ENCODE measurements around the gene MOXD1.

The MOXD1 gene

DNA sequence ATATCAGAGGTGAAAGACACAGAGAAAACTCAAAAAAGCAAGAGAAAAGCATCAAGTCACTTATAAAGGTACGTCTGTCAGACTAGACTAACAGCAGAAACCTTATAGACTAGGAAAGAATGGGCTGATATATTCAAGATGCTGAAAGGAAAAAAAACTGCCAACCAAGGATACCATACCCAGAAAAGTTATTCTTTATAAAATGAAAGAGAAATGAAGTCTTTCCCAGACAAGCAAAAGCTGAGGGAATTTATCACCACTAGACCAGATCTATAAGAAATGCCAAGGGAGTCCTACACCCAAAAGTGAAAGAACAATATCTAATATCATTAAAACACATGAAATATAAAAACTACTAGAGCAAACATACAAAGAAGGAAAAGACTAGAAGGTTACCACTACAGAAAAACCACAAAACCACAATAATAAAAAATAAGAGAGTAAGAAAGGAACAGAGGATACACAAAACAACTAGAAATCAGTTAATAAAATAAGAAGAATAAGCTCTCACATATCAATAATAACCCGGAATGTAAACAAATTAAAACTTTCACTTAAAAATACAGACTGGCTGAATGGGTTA, 6.2 kb downstream of the MOXD1 start:
- Histone ChIP-seq H3K4me1 (ENCODE audit: control insufficient read depth, insufficient read depth, low read length) (peaks cover 22% of the 10 kb centered on the region), H3K36me3 (ENCODE audit: control insufficient read depth in 2 of 2, insufficient read depth in 1 of 2, low read length in 2 of 2) (no peaks in the 10 kb centered on the region), H3K27ac (ENCODE audit: extremely low read depth, low read depth, low read length) (no peak overlapping the region), H3K9me3 (ENCODE audit: control insufficient read depth, insufficient read depth, low read depth, low read length) (0 out of 2 replicates have a peak, but pooled peaks cover 3% of the 10 kb centered on the region), H3K4me3 (ENCODE audit: low read depth, low read length) (no peak overlapping the region)
- ChIA-PET POLR2A (no interaction called here), CTCF (interaction anchor here (1.4 kb wide), 1 partner anchor 95 kb away, joined by 5 read pairs; no protein-coding TSS in a partner anchor)
- TF ChIP-seq ZNF549 (tag by site-specific recombination; IDR thresholded peaks at IDR 0.05) (peak; percentile 62; the same call in 1 of the 2 replicates), ZNF239 (tag by site-specific recombination; IDR thresholded peaks at IDR 0.05) (no peak), TRIM28 (IDR thresholded peaks at IDR 0.05; ENCODE audit: borderline replicate concordance, low read length) (peak; percentile 97), SETDB1 (IDR thresholded peaks at IDR 0.05; ENCODE audit: insufficient read length, low read length) (peak; percentile 100), ZNF529 (tag by site-specific recombination; IDR thresholded peaks at IDR 0.05; ENCODE audit: insufficient replicate concordance) (peak; percentile 66), ZNF626 (tag by site-specific recombination; IDR thresholded peaks at IDR 0.05) (peak; percentile 96; the same call in 1 of the 2 replicates), ZSCAN16 (tag by site-specific recombination; IDR thresholded peaks at IDR 0.05) (no peak), ZNF768 (tag by site-specific recombination; IDR thresholded peaks at IDR 0.05) (no peak), ZNF610 (tag by site-specific recombination; IDR thresholded peaks at IDR 0.05; ENCODE audit: borderline replicate concordance) (0 out of 2 replicates have a peak, but pooled peaks have one; percentile 38)
- TF ChIP-seq, protein P1, sequence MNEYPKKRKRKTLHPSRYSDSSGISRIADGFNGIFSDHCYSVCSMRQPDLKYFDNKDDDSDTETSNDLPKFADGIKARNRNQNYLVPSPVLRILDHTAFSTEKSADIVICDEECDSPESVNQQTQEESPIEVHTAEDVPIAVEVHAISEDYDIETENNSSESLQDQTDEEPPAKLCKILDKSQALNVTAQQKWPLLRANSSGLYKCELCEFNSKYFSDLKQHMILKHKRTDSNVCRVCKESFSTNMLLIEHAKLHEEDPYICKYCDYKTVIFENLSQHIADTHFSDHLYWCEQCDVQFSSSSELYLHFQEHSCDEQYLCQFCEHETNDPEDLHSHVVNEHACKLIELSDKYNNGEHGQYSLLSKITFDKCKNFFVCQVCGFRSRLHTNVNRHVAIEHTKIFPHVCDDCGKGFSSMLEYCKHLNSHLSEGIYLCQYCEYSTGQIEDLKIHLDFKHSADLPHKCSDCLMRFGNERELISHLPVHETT (tag by site-specific recombination; IDR thresholded peaks at IDR 0.05) = 0 out of 2 replicates have a peak, but pooled peaks have one; percentile 48
- TF ChIP-seq, protein P2, sequence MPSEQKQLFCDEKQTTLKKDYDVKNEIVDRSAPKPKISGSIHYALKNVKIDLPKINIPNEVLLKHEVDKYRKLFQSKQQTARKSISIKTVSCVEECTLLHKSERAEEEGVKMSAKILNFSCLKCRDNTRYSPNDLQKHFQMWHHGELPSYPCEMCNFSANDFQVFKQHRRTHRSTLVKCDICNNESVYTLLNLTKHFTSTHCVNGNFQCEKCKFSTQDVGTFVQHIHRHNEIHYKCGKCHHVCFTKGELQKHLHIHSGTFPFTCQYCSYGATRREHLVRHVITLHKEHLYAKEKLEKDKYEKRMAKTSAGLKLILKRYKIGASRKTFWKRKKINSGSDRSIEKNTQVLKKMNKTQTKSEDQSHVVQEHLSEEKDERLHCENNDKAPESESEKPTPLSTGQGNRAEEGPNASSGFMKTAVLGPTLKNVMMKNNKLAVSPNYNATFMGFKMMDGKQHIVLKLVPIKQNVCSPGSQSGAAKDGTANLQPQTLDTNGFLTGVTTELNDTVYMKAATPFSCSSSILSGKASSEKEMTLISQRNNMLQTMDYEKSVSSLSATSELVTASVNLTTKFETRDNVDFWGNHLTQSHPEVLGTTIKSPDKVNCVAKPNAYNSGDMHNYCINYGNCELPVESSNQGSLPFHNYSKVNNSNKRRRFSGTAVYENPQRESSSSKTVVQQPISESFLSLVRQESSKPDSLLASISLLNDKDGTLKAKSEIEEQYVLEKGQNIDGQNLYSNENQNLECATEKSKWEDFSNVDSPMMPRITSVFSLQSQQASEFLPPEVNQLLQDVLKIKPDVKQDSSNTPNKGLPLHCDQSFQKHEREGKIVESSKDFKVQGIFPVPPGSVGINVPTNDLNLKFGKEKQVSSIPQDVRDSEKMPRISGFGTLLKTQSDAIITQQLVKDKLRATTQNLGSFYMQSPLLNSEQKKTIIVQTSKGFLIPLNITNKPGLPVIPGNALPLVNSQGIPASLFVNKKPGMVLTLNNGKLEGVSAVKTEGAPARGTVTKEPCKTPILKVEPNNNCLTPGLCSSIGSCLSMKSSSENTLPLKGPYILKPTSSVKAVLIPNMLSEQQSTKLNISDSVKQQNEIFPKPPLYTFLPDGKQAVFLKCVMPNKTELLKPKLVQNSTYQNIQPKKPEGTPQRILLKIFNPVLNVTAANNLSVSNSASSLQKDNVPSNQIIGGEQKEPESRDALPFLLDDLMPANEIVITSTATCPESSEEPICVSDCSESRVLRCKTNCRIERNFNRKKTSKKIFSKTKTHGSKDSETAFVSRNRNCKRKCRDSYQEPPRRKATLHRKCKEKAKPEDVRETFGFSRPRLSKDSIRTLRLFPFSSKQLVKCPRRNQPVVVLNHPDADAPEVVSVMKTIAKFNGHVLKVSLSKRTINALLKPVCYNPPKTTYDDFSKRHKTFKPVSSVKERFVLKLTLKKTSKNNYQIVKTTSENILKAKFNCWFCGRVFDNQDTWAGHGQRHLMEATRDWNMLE (tag by site-specific recombination; conservative IDR thresholded peaks at IDR 0.05; ENCODE audit: low read depth) = 0 out of 2 replicates have a peak, but pooled peaks have one; percentile 33

DNA sequence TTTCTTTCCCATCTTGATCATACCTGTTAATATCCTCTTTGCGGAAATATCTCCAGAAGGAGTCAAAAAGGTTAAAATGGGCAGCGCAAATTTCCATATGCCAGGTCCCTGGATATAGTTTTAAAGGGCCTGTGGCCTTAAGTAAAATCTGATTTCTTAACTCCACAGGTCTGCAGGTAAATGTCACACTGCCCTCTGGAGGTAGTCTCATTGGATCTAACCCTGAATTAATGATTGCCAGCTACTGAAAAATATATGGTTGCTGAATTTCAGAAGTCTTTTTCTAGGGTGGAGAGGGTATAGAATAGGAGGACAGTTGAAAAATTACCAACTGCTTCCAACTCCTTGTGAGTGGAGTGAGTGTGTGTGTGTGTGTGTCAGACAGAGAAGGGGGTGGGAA, 8.5 kb downstream of the MOXD1 start:
- POLR2A ChIA-PET = no interaction called here
- CTCF ChIA-PET = interaction anchor here (0.5 to 4.2 kb wide), 13 partner anchors 10 to 765 kb away, joined by 3 to 30 read pairs (median 4); partner anchors contain the start of gene MED23
- 0 out of 2 replicates have a peak, but pooled peaks cover 3% of the 10 kb centered on the region for H3K9me3 ChIP-seq (ENCODE audit: control insufficient read depth, insufficient read depth, low read depth, low read length)
- H3K4me3 ChIP-seq (ENCODE audit: low read depth, low read length) = no peak overlapping the region
- H3K4me1 ChIP-seq (ENCODE audit: control insufficient read depth, insufficient read depth, low read length) = peaks cover 10% of the 10 kb centered on the region; the same call in 1 of the 2 replicates
- no peaks in the 10 kb centered on the region for H3K36me3 ChIP-seq (ENCODE audit: control insufficient read depth in 2 of 2, insufficient read depth in 1 of 2, low read length in 2 of 2)
- no peak overlapping the region for H3K27ac ChIP-seq (ENCODE audit: extremely low read depth, low read depth, low read length)
- TF ChIP-seq, protein P3, sequence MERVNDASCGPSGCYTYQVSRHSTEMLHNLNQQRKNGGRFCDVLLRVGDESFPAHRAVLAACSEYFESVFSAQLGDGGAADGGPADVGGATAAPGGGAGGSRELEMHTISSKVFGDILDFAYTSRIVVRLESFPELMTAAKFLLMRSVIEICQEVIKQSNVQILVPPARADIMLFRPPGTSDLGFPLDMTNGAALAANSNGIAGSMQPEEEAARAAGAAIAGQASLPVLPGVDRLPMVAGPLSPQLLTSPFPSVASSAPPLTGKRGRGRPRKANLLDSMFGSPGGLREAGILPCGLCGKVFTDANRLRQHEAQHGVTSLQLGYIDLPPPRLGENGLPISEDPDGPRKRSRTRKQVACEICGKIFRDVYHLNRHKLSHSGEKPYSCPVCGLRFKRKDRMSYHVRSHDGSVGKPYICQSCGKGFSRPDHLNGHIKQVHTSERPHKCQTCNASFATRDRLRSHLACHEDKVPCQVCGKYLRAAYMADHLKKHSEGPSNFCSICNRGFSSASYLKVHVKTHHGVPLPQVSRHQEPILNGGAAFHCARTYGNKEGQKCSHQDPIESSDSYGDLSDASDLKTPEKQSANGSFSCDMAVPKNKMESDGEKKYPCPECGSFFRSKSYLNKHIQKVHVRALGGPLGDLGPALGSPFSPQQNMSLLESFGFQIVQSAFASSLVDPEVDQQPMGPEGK (tag by site-specific recombination; IDR thresholded peaks at IDR 0.05) = no peak
- TF ChIP-seq ZNF157 (tag by site-specific recombination; IDR thresholded peaks at IDR 0.05) = no peak
- no peak for TF ChIP-seq ZNF654 (tag by site-specific recombination; IDR thresholded peaks at IDR 0.05; ENCODE audit: low read depth)
- TF ChIP-seq ZNF514 (tag by site-specific recombination; IDR thresholded peaks at IDR 0.05) = no peak
- no peak for TF ChIP-seq ZEB2 (tag by site-specific recombination; IDR thresholded peaks at IDR 0.05)
- TF ChIP-seq GLI4 (tag by site-specific recombination; IDR thresholded peaks at IDR 0.05) = no peak
- no peak for TF ChIP-seq ZNF623 (tag by site-specific recombination; IDR thresholded peaks at IDR 0.05)
- no peak for TF ChIP-seq ZNF335 (tag by site-specific recombination; conservative IDR thresholded peaks at IDR 0.05)
- no peak for TF ChIP-seq RBAK (tag by site-specific recombination; IDR thresholded peaks at IDR 0.05)
- TF ChIP-seq, protein P4, sequence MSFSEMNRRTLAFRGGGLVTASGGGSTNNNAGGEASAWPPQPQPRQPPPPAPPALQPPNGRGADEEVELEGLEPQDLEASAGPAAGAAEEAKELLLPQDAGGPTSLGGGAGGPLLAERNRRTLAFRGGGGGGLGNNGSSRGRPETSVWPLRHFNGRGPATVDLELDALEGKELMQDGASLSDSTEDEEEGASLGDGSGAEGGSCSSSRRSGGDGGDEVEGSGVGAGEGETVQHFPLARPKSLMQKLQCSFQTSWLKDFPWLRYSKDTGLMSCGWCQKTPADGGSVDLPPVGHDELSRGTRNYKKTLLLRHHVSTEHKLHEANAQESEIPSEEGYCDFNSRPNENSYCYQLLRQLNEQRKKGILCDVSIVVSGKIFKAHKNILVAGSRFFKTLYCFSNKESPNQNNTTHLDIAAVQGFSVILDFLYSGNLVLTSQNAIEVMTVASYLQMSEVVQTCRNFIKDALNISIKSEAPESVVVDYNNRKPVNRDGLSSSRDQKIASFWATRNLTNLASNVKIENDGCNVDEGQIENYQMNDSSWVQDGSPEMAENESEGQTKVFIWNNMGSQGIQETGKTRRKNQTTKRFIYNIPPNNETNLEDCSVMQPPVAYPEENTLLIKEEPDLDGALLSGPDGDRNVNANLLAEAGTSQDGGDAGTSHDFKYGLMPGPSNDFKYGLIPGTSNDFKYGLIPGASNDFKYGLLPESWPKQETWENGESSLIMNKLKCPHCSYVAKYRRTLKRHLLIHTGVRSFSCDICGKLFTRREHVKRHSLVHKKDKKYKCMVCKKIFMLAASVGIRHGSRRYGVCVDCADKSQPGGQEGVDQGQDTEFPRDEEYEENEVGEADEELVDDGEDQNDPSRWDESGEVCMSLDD (tag by site-specific recombination; IDR thresholded peaks at IDR 0.05) = no peak
- TF ChIP-seq ZNF23 (tag by site-specific recombination; IDR thresholded peaks at IDR 0.05; ENCODE audit: borderline replicate concordance) = no peak
- TF ChIP-seq ZNF155 (tag by site-specific recombination; IDR thresholded peaks at IDR 0.05) = no peak
- no peak for TF ChIP-seq ZNF169 (tag by site-specific recombination; IDR thresholded peaks at IDR 0.05)
